Measurements from ENCODE around the gene CACNA2D4.
"Not testable (repeated sequence)": the region's sequence is repeated elsewhere in the genome, so short reads cannot be mapped to it uniquely, and the experiment has no call there.

CACNA2D4 gene, protein sequence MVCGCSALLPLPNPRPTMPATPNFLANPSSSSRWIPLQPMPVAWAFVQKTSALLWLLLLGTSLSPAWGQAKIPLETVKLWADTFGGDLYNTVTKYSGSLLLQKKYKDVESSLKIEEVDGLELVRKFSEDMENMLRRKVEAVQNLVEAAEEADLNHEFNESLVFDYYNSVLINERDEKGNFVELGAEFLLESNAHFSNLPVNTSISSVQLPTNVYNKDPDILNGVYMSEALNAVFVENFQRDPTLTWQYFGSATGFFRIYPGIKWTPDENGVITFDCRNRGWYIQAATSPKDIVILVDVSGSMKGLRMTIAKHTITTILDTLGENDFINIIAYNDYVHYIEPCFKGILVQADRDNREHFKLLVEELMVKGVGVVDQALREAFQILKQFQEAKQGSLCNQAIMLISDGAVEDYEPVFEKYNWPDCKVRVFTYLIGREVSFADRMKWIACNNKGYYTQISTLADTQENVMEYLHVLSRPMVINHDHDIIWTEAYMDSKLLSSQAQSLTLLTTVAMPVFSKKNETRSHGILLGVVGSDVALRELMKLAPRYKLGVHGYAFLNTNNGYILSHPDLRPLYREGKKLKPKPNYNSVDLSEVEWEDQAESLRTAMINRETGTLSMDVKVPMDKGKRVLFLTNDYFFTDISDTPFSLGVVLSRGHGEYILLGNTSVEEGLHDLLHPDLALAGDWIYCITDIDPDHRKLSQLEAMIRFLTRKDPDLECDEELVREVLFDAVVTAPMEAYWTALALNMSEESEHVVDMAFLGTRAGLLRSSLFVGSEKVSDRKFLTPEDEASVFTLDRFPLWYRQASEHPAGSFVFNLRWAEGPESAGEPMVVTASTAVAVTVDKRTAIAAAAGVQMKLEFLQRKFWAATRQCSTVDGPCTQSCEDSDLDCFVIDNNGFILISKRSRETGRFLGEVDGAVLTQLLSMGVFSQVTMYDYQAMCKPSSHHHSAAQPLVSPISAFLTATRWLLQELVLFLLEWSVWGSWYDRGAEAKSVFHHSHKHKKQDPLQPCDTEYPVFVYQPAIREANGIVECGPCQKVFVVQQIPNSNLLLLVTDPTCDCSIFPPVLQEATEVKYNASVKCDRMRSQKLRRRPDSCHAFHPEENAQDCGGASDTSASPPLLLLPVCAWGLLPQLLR

DNA sequence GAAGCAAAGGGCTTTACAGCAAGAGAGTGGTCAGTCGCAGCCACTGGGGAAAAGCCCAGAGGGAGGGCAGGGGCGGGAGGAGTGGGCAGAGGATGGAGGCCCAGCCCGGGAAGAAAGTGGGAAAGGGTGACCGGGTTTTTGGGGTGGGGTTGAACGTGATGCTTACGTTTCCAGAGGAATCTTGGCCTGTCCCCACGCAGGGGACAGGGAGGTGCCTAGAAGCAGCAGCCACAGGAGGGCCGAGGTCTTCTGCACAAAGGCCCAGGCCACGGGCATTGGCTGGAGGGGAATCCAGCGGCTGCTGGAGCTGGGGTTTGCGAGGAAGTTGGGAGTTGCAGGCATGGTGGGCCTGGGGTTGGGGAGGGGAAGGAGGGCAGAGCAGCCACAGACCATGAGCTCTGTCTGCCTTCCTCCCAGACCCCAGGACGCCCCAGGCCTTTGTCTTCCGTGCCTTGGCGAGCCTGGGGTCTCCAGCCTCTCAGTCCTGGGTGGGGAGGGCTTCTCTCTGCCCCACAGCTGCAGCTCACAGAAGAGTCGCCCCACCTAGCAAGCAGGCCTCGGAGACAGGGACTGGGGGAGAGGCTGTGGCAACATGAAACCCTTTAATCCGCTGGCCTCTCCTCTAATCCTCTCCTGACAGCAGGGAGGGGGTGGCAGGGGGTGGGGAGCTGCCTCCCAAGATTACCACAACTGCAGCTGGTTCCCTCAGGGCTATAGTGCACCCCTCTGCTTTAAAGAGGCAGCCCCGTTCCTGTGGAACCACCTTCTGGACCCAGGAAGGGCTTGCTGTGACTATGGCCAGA is at the start of gene CACNA2D4:
Gene CACNA2D4 (minus strand): TSS at position 572 of the 803 bp plus-strand sequence. CDS start 179 bp downstream, at position 393.
- no peak for DNase-seq

DNA sequence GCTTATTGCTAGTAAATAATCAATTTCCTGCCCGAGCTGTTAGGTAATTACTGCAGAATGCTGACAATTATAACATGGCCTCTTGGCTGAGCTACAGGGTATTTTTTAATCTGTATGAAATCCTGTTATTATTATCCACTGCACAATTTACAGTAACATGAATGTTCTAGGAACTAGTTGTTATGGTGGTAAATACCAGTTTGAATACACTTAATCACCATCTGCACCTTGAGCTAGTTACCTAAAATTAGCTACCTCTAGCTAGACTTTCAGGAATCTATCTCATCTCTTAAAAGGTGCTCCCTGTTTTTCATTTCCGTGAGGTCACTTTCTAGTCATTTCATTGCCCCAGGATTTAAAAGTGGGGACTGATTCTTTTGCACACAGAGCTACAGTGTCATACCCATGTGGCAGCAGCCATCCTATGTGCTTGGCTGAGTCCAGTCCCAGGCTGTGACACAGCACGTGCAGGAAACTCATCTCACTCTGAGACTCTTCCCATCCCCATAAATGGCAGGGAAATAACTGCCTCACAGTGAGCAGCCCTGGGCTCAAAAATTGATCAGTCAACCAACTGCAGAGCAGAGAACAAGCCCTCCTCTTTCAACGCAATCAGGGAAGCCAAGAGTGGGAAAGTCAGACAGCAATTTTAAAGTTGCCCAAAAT is 48.2 kb upstream of the CACNA2D4 start:
- no peak for DNase-seq

- no peak for DNase-seq
These were observed 47.5 kb upstream of the CACNA2D4 start for GRCh38 chr12:1965916-1966315.

DNA sequence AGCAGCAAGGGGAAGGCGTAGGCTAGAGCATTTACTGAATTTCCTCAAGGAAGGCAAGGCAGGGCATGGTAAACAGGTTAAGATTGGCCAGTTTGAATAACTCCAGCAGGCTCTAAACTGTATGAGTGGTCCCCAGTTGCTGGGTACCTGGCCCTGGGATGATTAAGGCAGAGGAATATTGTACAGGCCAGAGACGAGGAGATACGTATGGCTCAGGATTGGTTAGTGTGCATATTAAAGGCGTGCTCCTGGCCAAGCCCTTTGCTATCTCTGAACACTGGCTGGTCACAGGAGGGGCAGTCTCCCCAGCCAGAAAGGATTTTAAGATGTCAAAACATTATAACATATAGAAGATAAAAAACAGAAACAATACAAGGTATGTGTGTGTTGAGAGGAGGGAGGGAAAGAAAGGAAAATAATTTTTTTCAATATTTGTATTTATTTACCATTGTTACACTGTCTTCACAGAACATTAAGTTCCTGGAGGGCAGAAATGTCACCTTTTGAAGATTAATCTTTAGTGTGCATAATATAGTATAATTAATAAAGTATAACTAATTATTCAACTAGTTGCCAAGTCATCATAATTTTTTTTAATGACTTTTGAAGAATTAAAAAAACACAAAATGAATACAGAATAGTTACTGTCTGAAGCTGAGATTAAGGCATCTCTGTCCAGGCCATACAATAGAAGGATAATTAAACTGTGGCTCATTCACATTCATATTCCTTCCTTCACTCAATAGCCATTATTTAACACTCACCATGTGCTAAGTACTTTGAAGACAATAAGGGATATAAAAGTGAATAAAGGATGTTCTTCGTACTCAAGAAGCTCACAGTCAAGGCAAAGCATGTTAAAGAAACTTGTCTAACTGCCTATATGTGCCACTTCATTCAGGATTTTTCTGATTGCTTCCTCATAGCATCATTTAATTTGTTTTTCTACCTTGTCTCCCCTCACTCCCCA is 43.9 kb upstream of the CACNA2D4 start:
- no peak for DNase-seq

GRCh38 chr12:1956716-1957115 is 38.3 kb upstream of the CACNA2D4 start:
- no peak for DNase-seq

GRCh38 chr12:1949771-1950470 is 31.5 kb upstream of the CACNA2D4 start:
- no peak for DNase-seq

- DNase-seq: no peak
These were observed 30.4 kb upstream of the CACNA2D4 start for GRCh38 chr12:1948883-1949282.

- no peak for DNase-seq
These were observed 28.6 kb upstream of the CACNA2D4 start for GRCh38 chr12:1947081-1947480.

GRCh38 chr12:1946296-1946695 is 27.8 kb upstream of the CACNA2D4 start:
- DNase-seq: no peak

DNA sequence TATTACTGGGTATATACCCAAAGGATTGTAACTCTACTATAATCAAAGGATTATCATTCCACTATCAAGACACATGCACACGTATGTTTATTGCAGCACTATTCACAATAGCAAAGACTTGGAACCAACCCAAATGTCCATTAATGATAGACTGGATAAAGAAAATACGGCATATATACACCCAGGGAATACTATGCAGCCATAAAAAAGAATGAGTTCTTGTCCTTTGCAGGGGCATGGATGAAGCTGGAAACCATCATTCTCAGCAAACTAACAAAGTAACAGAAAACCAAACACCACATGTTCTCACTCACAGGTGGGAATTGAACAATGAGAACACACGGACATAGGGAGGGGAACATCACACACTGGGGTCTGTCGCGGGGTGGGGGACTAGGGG is 27.1 kb upstream of the CACNA2D4 start:
- not testable (repeated sequence) for DNase-seq

DNA sequence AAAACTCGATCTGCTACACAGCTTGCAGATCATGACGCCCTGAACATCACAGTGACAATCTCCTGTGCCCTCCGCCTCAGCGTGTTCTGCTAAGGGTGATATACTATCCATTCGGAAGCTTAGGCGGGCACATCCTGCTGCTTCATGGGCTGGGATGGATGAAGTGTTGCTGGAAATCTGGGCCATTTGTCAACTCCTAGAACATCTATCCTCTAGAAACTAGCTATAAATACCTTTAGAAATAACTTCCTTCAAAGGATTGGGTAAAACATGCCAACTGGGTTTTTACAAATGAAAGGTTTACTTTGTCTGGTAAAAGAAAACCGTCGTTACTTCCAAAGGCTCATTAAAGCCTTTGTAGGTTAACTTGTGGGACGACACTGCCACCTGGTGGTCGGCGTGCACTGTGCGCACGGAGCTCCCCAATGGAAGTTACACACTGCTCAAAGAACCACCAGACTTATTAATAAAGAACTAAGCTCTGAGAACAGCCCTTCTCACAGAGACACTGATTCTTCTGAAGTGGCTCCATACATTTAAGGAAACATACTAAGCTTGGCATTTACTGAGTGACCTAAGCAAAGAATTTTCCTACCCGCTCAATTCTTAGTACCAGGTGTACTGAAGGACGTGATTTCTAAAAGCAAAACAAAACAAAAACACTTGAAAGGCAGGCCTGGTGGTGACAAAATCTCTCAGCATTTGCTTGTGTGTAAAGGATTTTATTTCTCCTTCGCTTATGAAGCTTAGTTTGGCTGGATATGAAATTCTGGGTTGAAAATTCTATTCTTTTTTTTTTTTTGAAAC is 21.6 kb upstream of the CACNA2D4 start:
- DNase-seq: peak; percentile 92

GRCh38 chr12:1939331-1939730 is 20.9 kb upstream of the CACNA2D4 start:
- no peak for DNase-seq

DNA sequence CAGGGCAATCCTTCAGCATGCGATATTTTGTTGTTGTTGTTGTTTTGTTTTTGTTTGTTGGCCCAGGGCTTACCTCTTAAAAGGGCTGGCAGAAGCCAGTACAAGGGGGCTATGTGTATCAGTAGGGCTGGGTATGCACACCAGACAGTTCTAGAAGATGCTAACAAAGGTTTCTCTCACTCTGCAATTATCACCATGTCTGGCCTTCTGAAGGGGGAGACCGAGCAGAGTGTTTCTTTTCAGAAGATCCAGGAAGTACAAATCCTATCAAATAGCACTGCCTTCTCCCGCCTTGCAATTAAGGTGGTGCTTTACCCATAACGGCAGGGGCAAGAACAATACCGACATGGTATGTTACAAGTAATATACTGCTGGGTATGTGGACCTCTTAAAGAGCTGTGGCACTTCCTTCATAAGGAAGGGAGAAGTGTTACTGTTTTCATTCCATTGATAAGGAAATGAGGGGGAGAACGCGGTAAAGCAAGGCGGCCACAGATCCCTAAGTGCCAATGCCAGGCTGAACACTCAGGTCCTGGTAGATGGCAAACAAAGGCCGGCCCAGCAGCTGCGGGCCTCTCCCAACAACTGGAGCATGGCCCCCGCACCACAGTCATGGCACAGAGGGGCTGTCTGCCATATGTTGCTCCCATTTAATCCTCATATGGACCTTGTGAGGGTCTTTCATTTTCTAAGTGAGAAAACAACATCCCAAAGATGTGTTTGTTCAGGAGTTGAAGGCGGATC is 19.2 kb upstream of the CACNA2D4 start:
- DNase-seq: no peak

DNA sequence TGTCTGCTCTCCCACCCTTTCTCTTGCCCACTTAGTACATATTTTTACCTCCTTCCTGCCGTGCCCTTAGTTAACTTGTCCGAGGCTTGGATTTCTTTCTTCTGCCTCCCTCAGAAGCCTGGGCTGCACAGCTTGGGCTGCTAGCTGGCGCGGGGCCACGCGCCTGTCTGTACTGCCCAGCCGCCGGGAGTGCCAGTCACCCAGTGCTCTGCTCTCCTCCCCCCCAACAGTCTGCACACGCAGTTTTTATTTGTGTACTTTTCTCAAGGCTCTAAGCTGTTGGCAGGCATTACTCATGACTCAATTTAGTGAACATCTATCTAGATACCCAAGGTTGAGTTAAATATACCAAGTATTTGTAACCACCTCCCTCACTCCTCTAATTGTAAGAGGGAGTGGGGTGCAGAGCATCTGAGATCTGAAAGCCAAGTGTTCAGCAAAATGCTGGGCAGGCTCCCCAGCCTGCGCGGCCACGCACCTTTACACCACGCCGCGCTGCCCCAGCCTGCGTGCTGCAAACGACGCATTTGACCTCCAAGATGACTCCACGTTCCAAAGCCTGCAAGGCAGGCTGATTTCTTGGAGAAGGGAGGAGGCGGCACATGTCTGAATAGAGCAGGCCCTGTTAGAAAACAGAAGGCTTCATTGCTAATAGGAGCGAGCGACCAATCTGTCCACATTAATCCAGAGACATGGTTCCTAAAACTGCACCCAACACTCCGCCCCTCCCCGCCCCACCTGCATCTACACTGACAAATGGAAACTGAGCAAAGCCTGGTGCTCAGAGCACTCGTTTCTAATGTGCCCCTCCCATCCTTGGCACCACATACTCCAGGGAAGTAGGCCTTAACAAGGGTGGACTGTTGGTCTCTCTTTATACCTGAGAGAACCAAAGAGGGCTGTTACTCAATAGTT is 18.2 kb upstream of the CACNA2D4 start:
- DNase-seq: peak; percentile 93

- DNase-seq: peak; percentile 59
These were observed 17.4 kb upstream of the CACNA2D4 start for GRCh38 chr12:1935700-1936378.

GRCh38 chr12:1935242-1935641 is 16.8 kb upstream of the CACNA2D4 start:
- DNase-seq: no peak

DNA sequence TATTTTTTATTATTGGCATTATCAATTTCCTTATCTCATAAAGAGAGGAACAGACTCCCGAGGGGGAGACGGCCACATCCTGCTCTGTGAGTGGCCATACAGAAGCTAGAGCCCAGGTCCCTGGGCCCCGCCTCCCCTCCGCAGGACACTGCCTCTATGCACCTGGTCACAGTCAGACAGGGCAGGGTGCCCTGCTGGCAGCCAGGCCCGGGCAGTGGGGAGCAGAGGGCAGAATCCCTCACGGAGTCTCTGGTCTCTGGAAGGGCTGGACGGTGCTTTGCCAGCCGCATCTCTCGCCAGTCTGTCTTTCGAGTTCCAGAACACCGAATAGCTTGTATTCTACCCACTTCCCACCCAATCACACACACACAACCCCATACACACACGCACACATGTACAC is 16.4 kb upstream of the CACNA2D4 start:
- DNase-seq: no peak
